ENCODE results near the gene PARD3B. TPM values are rescaled to one million over a fixed set of nuclear protein-coding genes. Genes with fewer than 3 reads are reported as not detected.

The PARD3B gene
- total RNA-seq, 1 donor from 2014 or later = 23.8 TPM

GRCh38 chr2:205287316-205287715 is 742.0 kb downstream of the PARD3B start:
- Histone ChIP-seq H3K9me3 (no peaks in the 10 kb centered on the region), H3K4me3 (no peak overlapping the region), H3K36me3 (no peaks in the 10 kb centered on the region), H3K27me3 (ENCODE audit: low read depth) (no peaks in the 10 kb centered on the region), H3K4me1 (no peaks in the 10 kb centered on the region), H3K27ac (no peak overlapping the region)
- intact Hi-C loops (cut with DNase I) = no loop called here
- ATAC-seq = no peak
- no peak for DNase-seq
- no peak for TF ChIP-seq CTCF (IDR thresholded peaks at IDR 0.05)

- H3K27ac ChIP-seq = no peak overlapping the region
- DNase-seq (no peak), ATAC-seq (no peak)
- TF ChIP-seq CTCF (IDR thresholded peaks at IDR 0.05) = no peak
- no peaks in the 10 kb centered on the region for H3K4me1 ChIP-seq
- no peaks in the 10 kb centered on the region for H3K9me3 ChIP-seq
- H3K36me3 ChIP-seq = no peaks in the 10 kb centered on the region
- H3K4me3 ChIP-seq = no peak overlapping the region
- H3K27me3 ChIP-seq (ENCODE audit: low read depth) = no peaks in the 10 kb centered on the region
- intact Hi-C loops (cut with DNase I) = no loop called here
These were observed 743.4 kb downstream of the PARD3B start for GRCh38 chr2:205288686-205289085.

GRCh38 chr2:205290299-205290698 is 745.0 kb downstream of the PARD3B start:
- TF ChIP-seq CTCF (IDR thresholded peaks at IDR 0.05) = no peak
- Histone ChIP-seq H3K27ac (no peak overlapping the region), H3K27me3 (ENCODE audit: low read depth) (no peaks in the 10 kb centered on the region), H3K4me1 (no peaks in the 10 kb centered on the region), H3K36me3 (no peaks in the 10 kb centered on the region), H3K9me3 (no peaks in the 10 kb centered on the region), H3K4me3 (no peak overlapping the region)
- ATAC-seq = no peak
- no peak for DNase-seq
- intact Hi-C loops (cut with DNase I) = no loop called here

- no peak for DNase-seq
- Histone ChIP-seq H3K4me1 (no peaks in the 10 kb centered on the region), H3K4me3 (no peak overlapping the region), H3K9me3 (no peaks in the 10 kb centered on the region), H3K36me3 (no peaks in the 10 kb centered on the region), H3K27ac (no peak overlapping the region), H3K27me3 (ENCODE audit: low read depth) (no peaks in the 10 kb centered on the region)
- TF ChIP-seq CTCF (IDR thresholded peaks at IDR 0.05) = no peak
- no peak for ATAC-seq
- intact Hi-C loops (cut with DNase I) = no loop called here
These were observed 747.5 kb downstream of the PARD3B start for GRCh38 chr2:205292665-205293295.

GRCh38 chr2:205293559-205293958 is 748.3 kb downstream of the PARD3B start:
- no peaks in the 10 kb centered on the region for H3K27me3 ChIP-seq (ENCODE audit: low read depth)
- H3K4me1 ChIP-seq = no peaks in the 10 kb centered on the region
- no peak overlapping the region for H3K27ac ChIP-seq
- ATAC-seq (no peak), DNase-seq (no peak)
- no peak overlapping the region for H3K4me3 ChIP-seq
- TF ChIP-seq CTCF (IDR thresholded peaks at IDR 0.05) = no peak
- intact Hi-C loops (cut with DNase I) = no loop called here
- no peaks in the 10 kb centered on the region for H3K9me3 ChIP-seq
- no peaks in the 10 kb centered on the region for H3K36me3 ChIP-seq

Measured in lower lobe of right lung (tissue), 2 donors.